BE2C (cell line): ENCODE results near the gene FOLR1.
A peak's percentile ranks its signal among the peaks of the same experiment; 100 is the strongest.

Source experiments
- DNase-seq: peaks from one replicate; pipeline ENCODE4 v3.0.0-alpha.2; 2020
- H3K27me3 ChIP-seq: fragments of 250-450 bp; sonication (Bioruptor Pico); 2 replicates; pipeline ENCODE4 v1.5.1; 2020; ENCODE audit warnings: mild to moderate bottlenecking
- H3K36me3 ChIP-seq: fragments of 250-450 bp; sonication (Bioruptor Pico); 2 replicates; pipeline ENCODE4 v1.5.1; 2020; ENCODE audit warnings: mild to moderate bottlenecking
- H3K4me1 ChIP-seq: fragments of 250-450 bp; sonication (Bioruptor Pico); 2 replicates; pipeline ENCODE4 v1.5.1; 2020
- H3K4me3 ChIP-seq: 2 replicates; pipeline ENCODE4 v1.5.1; 2011; ENCODE audit warnings: low read depth, low read length
- H3K9me3 ChIP-seq: fragments of 250-450 bp; sonication (Bioruptor Pico); 2 replicates; pipeline ENCODE4 v1.5.1; 2020
- TF ChIP-seq, protein P1 (sequence below): IDR thresholded peaks from 2 replicates; pipeline ENCODE4 v1.5.1; 2012; ENCODE audit warnings: mild to moderate bottlenecking, low read depth, low read length

Gene FOLR1

DNA sequence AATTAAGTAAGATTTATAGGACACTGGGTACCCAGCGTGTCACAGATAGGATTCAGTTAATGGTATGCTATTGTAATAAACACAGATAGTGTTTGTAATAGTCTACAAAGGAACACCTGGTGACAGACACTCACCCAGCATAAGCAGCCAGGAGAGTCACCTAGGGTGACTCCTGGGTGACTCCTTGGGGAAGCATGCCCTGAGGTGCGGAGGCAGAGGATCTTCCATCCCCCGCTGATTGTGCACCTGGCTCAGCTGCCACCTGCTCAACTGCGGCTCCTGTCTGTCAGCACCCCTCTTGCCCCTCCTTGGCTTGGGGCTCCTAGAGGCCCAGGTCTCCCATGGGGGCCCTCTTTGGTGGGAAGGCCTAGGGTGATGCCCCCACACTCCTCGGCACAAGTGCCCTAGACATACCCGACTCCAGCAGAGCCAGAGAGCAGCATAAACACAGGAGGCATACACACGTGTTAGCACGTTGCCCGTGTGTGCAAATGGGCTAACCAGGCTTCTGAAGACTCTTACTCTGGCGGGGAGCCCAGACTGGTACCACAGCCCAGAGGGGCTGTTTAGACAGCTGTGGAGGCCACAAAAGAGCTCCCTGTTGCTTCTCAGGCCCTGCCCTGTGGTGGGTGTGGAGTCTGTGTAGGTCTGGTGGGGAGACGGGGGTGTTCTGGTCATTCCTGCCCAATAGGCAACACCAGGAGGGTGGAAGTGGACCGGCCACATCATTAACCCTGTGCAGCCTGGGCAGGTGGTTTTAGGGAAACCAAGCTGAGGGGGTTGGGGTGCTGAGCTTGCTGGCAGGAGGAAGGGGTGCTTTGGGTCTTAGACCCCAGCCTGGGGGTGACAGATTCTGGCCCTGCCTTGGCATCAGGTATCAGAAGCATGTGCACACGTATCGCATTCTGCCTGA is 35.6 kb downstream of the FOLR1 start:
- H3K4me1 ChIP-seq: peaks cover 5% of the 10 kb centered on the region
- no peaks in the 10 kb centered on the region for H3K27me3 ChIP-seq
- DNase-seq: no peak
- no peaks in the 10 kb centered on the region for H3K9me3 ChIP-seq
- H3K36me3 ChIP-seq: peaks cover 48% of the 10 kb centered on the region
- TF ChIP-seq, protein P1, sequence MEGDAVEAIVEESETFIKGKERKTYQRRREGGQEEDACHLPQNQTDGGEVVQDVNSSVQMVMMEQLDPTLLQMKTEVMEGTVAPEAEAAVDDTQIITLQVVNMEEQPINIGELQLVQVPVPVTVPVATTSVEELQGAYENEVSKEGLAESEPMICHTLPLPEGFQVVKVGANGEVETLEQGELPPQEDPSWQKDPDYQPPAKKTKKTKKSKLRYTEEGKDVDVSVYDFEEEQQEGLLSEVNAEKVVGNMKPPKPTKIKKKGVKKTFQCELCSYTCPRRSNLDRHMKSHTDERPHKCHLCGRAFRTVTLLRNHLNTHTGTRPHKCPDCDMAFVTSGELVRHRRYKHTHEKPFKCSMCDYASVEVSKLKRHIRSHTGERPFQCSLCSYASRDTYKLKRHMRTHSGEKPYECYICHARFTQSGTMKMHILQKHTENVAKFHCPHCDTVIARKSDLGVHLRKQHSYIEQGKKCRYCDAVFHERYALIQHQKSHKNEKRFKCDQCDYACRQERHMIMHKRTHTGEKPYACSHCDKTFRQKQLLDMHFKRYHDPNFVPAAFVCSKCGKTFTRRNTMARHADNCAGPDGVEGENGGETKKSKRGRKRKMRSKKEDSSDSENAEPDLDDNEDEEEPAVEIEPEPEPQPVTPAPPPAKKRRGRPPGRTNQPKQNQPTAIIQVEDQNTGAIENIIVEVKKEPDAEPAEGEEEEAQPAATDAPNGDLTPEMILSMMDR: no peak
- no peak overlapping the region for H3K4me3 ChIP-seq

DNA sequence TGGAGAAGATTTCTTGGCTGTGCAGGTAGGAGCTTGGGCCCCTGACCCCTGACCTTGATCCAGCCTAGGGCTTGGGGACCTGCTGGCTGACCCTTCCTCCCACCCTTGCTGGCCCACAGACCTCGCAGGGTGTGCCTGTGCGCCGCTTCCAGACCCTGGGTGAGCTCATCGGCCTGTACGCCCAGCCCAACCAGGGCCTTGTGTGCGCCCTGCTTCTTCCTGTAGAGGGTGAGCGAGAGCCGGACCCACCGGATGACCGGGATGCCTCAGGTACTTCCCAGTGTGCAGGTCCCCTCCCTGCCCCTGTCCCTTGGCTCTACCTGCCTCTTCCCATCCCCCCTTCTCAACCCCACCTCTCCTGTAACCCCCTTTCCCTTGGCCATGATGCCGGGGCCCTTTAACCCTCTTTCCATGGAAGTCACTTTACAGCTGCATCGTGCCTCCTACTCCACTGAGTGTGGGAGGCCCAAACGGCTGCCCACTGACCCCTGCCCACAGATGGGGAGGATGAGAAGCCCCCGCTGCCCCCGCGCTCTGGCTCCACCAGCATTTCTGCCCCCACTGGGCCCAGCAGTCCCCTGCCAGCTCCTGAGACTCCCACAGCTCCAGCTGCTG is 36.4 kb downstream of the FOLR1 start:
- peak; percentile 61 for DNase-seq
- peaks cover 56% of the 10 kb centered on the region for H3K36me3 ChIP-seq
- peaks cover 3% of the 10 kb centered on the region for H3K4me1 ChIP-seq
- H3K27me3 ChIP-seq: no peaks in the 10 kb centered on the region
- TF ChIP-seq, protein P1: peak; percentile 49
- no peaks in the 10 kb centered on the region for H3K9me3 ChIP-seq
- H3K4me3 ChIP-seq: no peak overlapping the region

DNA sequence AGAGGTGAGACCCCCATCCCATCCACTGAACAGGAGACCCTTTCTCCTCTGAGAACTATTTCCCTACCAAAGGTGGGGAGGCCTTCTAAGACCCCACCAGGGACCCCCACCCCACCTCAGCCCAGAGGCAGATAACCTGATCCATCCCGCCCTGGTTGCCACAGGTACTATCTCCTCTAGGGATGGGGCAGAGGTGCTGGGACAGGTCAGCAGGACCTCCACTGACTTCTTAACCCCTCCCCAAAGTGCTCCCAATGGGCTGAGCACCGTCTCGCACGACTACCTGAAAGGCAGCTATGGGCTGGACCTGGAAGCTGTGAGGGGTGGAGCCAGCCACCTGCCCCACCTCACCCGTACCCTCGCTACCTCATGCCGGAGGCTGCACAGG is 36.9 kb downstream of the FOLR1 start:
- Histone ChIP-seq H3K9me3 (no peaks in the 10 kb centered on the region), H3K27me3 (no peaks in the 10 kb centered on the region), H3K4me3 (no peak overlapping the region), H3K36me3 (peaks cover 61% of the 10 kb centered on the region), H3K4me1 (peaks cover 3% of the 10 kb centered on the region)
- no peak for DNase-seq
- TF ChIP-seq, protein P1: no peak

DNA sequence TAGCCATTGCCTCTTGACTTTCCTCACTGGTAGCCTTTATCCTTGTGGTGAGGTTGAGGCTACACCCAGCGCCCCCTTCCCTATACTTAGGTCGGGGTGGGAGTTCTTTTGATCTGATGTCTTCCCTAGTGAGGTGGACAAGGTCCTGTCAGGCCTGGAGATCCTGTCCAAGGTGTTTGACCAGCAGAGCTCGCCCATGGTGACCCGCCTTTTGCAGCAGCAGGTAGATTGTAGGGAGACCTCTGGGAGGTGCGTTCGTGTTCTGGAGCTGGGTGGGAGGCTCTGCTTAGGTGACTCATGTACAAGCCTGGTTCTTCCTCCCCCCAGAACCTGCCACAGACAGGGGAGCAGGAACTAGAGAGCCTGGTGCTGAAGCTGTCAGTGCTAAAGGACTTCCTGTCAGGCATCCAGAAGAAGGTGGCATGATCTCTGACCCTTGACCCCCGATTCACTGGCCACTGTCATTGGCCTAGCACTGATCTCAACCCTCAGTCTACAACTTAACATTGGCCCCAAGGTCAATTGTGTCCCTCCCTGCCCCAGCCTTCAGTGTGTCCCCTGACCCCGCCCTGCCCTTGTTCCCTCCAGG is 37.5 kb downstream of the FOLR1 start:
- Histone ChIP-seq H3K36me3 (peaks cover 67% of the 10 kb centered on the region), H3K27me3 (no peaks in the 10 kb centered on the region), H3K4me3 (no peak overlapping the region), H3K4me1 (peaks cover 3% of the 10 kb centered on the region), H3K9me3 (no peaks in the 10 kb centered on the region)
- no peak for DNase-seq
- TF ChIP-seq, protein P1: no peak

DNA sequence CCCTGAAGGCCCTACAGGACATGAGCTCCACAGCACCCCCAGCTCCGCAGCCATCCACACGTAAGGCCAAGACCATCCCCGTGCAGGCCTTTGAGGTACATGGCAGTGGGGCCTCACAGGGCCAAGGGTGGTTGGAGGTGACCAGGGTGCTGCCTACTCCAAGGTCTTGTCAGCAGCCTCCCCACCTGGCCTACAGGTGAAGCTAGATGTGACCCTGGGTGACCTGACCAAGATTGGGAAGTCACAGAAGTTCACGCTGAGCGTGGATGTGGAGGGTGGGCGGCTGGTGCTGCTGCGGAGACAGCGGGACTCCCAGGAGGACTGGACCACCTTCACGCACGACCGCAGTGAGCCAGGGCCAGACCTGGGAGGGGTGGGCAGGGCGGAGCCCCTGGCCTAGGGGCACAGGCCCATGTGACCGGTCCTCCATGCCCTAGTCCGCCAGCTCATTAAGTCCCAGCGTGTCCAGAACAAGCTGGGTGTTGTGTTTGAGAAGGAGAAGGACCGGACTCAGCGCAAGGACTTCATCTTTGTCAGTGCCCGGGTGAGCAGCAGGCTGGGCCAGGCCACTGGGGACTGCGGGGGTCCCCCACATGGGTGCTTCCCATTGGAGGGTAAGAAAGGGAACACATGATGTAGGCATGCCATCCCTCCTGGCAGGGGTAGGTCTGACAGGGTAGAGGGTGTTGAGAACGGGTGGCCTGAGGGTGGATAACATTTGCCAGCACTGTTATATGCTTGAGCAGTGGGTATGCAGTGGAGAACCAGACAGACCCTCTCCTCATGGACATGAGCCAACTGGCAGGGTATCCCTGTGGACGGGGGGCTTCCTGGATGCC is 38.2 kb downstream of the FOLR1 start:
- no peaks in the 10 kb centered on the region for H3K9me3 ChIP-seq
- no peak overlapping the region for H3K4me3 ChIP-seq
- TF ChIP-seq, protein P1: no peak
- no peak for DNase-seq
- H3K4me1 ChIP-seq: peaks cover 3% of the 10 kb centered on the region
- H3K36me3 ChIP-seq: peaks cover 74% of the 10 kb centered on the region
- no peaks in the 10 kb centered on the region for H3K27me3 ChIP-seq
